KG1 (cell line): ENCODE results near the gene ZG16B.

Source experiments
- DNase-seq: peaks from one replicate; lab custom pipeline; 2025; lab: John Stamatoyannopoulos, UW

ZG16B gene

GRCh38 chr16:2806286-2806685 is 23.8 kb upstream of the ZG16B start:
- no peak for DNase-seq

GRCh38 chr16:2808181-2808580 is 21.9 kb upstream of the ZG16B start:
- no peak for DNase-seq

GRCh38 chr16:2809149-2809760 is 20.8 kb upstream of the ZG16B start:
- no peak for DNase-seq

- DNase-seq, result no peak
Observed at GRCh38 chr16:2810651-2811050, 19.5 kb upstream of the ZG16B start.

GRCh38 chr16:2811703-2812471 is 18.2 kb upstream of the ZG16B start:
- DNase-seq, result no peak

GRCh38 chr16:2813771-2814221 is 16.3 kb upstream of the ZG16B start:
- DNase-seq, result no peak

- no peak for DNase-seq
Observed at GRCh38 chr16:2814551-2815298, 15.4 kb upstream of the ZG16B start.

GRCh38 chr16:2815299-2815771 is 14.8 kb upstream of the ZG16B start:
- no peak for DNase-seq

GRCh38 chr16:2816751-2817339 is 13.3 kb upstream of the ZG16B start, which contains the start of gene PRSS21:
Gene PRSS21, plus strand, starts transcription at chr16:2817237. Its CDS starts 32 bp downstream, at chr16:2817269.
- DNase-seq, result no peak

GRCh38 chr16:2817340-2818271 is 12.5 kb upstream of the ZG16B start:
- no peak for DNase-seq

GRCh38 chr16:2818272-2818876 is 11.7 kb upstream of the ZG16B start:
- no peak for DNase-seq

- no peak for DNase-seq
Observed at GRCh38 chr16:2819179-2819938, 10.7 kb upstream of the ZG16B start.

GRCh38 chr16:2819939-2820835 is 9.9 kb upstream of the ZG16B start:
- DNase-seq, result no peak

- no peak for DNase-seq
Observed at GRCh38 chr16:2820836-2821486, 9.1 kb upstream of the ZG16B start.

GRCh38 chr16:2821487-2822157 is 8.5 kb upstream of the ZG16B start:
- no peak for DNase-seq

- no peak for DNase-seq
Observed at GRCh38 chr16:2822158-2822495, 8.0 kb upstream of the ZG16B start.

- no peak for DNase-seq
Observed at GRCh38 chr16:2822496-2822895, 7.6 kb upstream of the ZG16B start.

- no peak for DNase-seq
Observed at GRCh38 chr16:2824626-2825025, 5.5 kb upstream of the ZG16B start.
